Pancreas (tissue), 10 donors: ENCODE results near the gene TCF3. TPM values are rescaled to one million over a fixed set of nuclear protein-coding genes. Genes with fewer than 3 reads are reported as not detected.

Experiments used
- ATAC-seq, 4 donors: fragments of 200-7000 bp; cut with Tn5 transposase; one replicate each; pipeline versions ENCODE4 v1.8.0 to v1.9.1; 2020; ENCODE audit warnings: mild to moderate bottlenecking in 4 of 4, moderate library complexity in 4 of 4
- DNase-seq, 6 donors: peaks; one replicate each; pipeline ENCODE4 v3.0.0-alpha.2; 2020
- FAIRE-seq: peaks from 2 replicates; lab custom pipeline; 2012; peaks lifted over from hg19 to GRCh38; lab: Jason Lieb, UNC
- H3K27ac ChIP-seq, 4 donors: fragments of 200-600 bp; sonication (generic); 1 replicate in 3 of 4; 2 replicates in 1 of 4; pipeline versions ENCODE4 v1.5.0 to v1.8.0; 2020
- H3K27me3 ChIP-seq, 4 donors: fragments of 200-600 bp; one replicate each; pipeline ENCODE4 v1.8.0; 2021
- H3K36me3 ChIP-seq, 3 donors: fragments of 200-600 bp; sonication (generic) in 1 of 3; one replicate each; pipeline versions ENCODE4 v1.5.0 to v1.8.0; 2020 to 2021
- H3K4me1 ChIP-seq, 3 donors: fragments of 200-600 bp; one replicate each; pipeline ENCODE4 v1.8.0; 2021
- H3K4me3 ChIP-seq, 4 donors: fragments of 200-600 bp; sonication (generic) in 2 of 4; one replicate each; pipeline versions ENCODE4 v1.5.0 to v1.8.0; 2020 to 2021
- H3K9me3 ChIP-seq, 4 donors: fragments of 200-600 bp; one replicate each; pipeline ENCODE4 v1.8.0; 2021
- CTCF ChIP-seq, 4 donors: fragments of 200-600 bp; sonication (generic) in 3 of 4; IDR thresholded peaks; one replicate each; pipeline versions ENCODE4 v1.5.0 to v1.8.0; 2021; ENCODE audit warnings: antibody characterized with exemption in 4 of 4
- WGBS, 2 donors: extraction: QIAGEN DNeasy Blood & Tissue Kit; methylation state at CpG; one replicate each; pipeline ENCODE4 v1.1.7; 2013; 5-methylcytosine and 5-hydroxymethylcytosine counted together
- intact Hi-C, 3 donors: fragments of 100-400 bp; cut with DNase I; formaldehyde crosslinking; loops; one replicate each; pipeline versions ENCODE4 v1.11.1 to v1.14.2; 2022
- polyA plus RNA-seq, 2 donors: library from polyadenylated mRNA; stranded (reverse); fragments of 200-250 nt; gene quantifications; one replicate each; pipeline ENCODE4 v1.2.3, GENCODE V29; 2013
- total RNA-seq, 6 donors: library from RNA; stranded (reverse); fragmentation: NEBNext Ultra II Directional in 4 of 6; extraction: Animal tissue kit (Norgen Biotek cat#: 25700) in 4 of 6; gene quantifications; one replicate each; pipeline versions ENCODE4 v1.2.1 to v1.2.4, GENCODE V29; 2021 to 2023
- donor health status: healthy with polysubstance abuse.
- donor health status: DM: no; HTN: no; CAD: no; lungs with moderate emphysema.
- donor health status: DM: no; HTN: no; CAD: no.
- donor health status: control.
- donor health status: control.
- donor health status: Bipolar disorder and iron deficiency.
- donor health status: DM: yes; HTN: yes; CAD: no.
- donor health status: DM: no; HTN: no; CAD: no.
- donor health status: DM: no; HTN: no; CAD: no.
- donor health status: DM: yes; HTN: yes; CAD: no.

The TCF3 gene
- total and polyA plus RNA-seq, 8 donors, result 19.8 to 41.9 (median 26.7) TPM

GRCh38 chr19:1684573-1684912 is 32.1 kb upstream of the TCF3 start:
- ATAC-seq, result no peak
- no peak for FAIRE-seq

GRCh38 chr19:1683869-1684572 is 31.6 kb upstream of the TCF3 start:
- no peaks in the 10 kb centered on the region for H3K4me1 ChIP-seq
- 52 to 59% methylated on average over 17 to 19 of the region's 19 CpGs for WGBS, 2 donors
- no peak overlapping the region for H3K27ac ChIP-seq
- H3K27me3 ChIP-seq, result peaks cover 0 to 4% (median 0%) of the 10 kb centered on the region in 4 donors
- no peak for TF ChIP-seq CTCF (IDR thresholded peaks at IDR 0.05)
- DNase-seq, result no peak
- FAIRE-seq, result no peak
- no peaks in the 10 kb centered on the region for H3K36me3 ChIP-seq
- no peak overlapping the region for H3K4me3 ChIP-seq
- H3K9me3 ChIP-seq, result no peaks in the 10 kb centered on the region
- intact Hi-C loops, result no loop called here
- no peak for ATAC-seq

More at GRCh38 chr19:1684573-1684912, 32.1 kb upstream of the TCF3 start:
- peaks cover 0 to 4% (median 0%) of the 10 kb centered on the region in 4 donors for H3K27me3 ChIP-seq
- H3K4me1 ChIP-seq, result no peaks in the 10 kb centered on the region
- H3K4me3 ChIP-seq, result no peak overlapping the region
- 59 to 64% methylated on average over 10 of the region's 10 CpGs for WGBS, 2 donors
- H3K9me3 ChIP-seq, result no peaks in the 10 kb centered on the region
- H3K27ac ChIP-seq, result no peak overlapping the region
- no peak for TF ChIP-seq CTCF (IDR thresholded peaks at IDR 0.05)
- DNase-seq, result no peak
- intact Hi-C loops, result no loop called here
- no peaks in the 10 kb centered on the region for H3K36me3 ChIP-seq

- WGBS, 2 donors, result 31 to 34% methylated on average over 12 of the region's 12 CpGs
- no peak for ATAC-seq
- H3K9me3 ChIP-seq, result no peaks in the 10 kb centered on the region
- intact Hi-C loops, result no loop called here
- TF ChIP-seq CTCF (IDR thresholded peaks at IDR 0.05), result no peak
- H3K4me3 ChIP-seq, result no peak overlapping the region
- H3K36me3 ChIP-seq, result no peaks in the 10 kb centered on the region
- H3K27ac ChIP-seq, result no peak overlapping the region
- no peaks in the 10 kb centered on the region for H3K27me3 ChIP-seq
- DNase-seq, result no peak
- H3K4me1 ChIP-seq, result peaks cover 0 to 2% (median 0%) of the 10 kb centered on the region in 3 donors
- no peak for FAIRE-seq
These were observed 28.6 kb upstream of the TCF3 start for GRCh38 chr19:1680976-1681375.

GRCh38 chr19:1678073-1678472 is 25.7 kb upstream of the TCF3 start:
- Histone ChIP-seq H3K4me3 (no peak overlapping the region), H3K27ac (no peak overlapping the region), H3K27me3 (no peaks in the 10 kb centered on the region), H3K36me3 (no peaks in the 10 kb centered on the region), H3K9me3 (no peaks in the 10 kb centered on the region), H3K4me1 (peaks cover 0 to 11% (median 10%) of the 10 kb centered on the region in 3 donors)
- FAIRE-seq, result no peak
- intact Hi-C loops, result no loop called here
- TF ChIP-seq CTCF (IDR thresholded peaks at IDR 0.05), result no peak
- 88% methylated on average over 2 of the region's 2 CpGs; no CpG with 5 or more reads in 1 of the 2 donors for WGBS, 2 donors
- no peak for ATAC-seq
- DNase-seq, result no peak
